NCI-H1048 (cell line): ENCODE results near the gene TOP3A.
A peak's percentile ranks its signal among the peaks of the same experiment; 100 is the strongest.

ENCODE experiments used
- DNase-seq: peaks from one replicate; lab custom pipeline; 2025; lab: John Stamatoyannopoulos, UW

TOP3A gene

GRCh38 chr17:18230288-18231141, 84.3 kb downstream of the TOP3A start:
- no peak for DNase-seq

DNA sequence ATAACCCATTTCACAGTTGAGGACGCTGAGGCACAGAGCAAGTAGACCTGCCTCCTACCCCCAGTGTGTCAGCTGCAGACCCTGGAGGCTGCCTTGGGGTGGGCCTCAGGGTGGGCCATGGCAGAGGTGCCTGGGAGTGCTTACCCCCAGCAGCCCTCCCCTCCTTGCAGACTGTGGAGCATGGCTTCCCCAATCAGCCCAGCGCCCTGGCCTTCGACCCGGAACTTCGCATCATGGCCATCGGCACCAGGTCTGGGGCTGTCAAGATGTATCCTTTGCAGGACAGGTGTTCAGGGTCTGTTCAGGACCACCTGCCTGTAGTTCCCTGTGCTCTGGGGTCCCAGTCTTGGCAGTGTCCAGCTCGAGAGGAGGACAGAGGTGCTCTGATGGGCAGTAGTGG, 85.0 kb downstream of the TOP3A start:
- DNase-seq = no peak

GRCh38 chr17:18229254-18229653, 85.5 kb downstream of the TOP3A start:
- no peak for DNase-seq

GRCh38 chr17:18228176-18228682, 86.6 kb downstream of the TOP3A start:
- DNase-seq = no peak

DNA sequence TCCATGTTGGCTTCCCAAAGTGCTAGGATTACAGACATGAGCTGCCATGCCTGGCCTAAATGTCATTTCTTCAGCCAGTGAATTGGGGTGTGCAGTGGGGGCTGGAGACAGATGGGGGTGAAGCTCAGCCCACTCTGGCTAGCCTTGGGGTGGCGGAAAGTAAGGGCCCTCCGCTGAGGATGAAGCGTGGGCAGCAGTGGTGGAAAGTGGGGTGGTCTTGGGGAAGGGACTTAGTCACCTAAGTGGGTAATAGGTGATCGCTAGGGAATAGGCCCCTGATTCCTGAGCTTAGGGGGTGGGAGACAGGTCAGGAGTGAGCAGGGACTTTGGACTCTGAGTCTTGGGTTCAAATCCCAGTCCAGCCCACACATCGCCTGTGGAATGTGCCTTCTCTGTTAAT, 87.2 kb downstream of the TOP3A start:
- no peak for DNase-seq

- DNase-seq = no peak
Observed at GRCh38 chr17:18226284-18226945, 88.4 kb downstream of the TOP3A start.

DNA sequence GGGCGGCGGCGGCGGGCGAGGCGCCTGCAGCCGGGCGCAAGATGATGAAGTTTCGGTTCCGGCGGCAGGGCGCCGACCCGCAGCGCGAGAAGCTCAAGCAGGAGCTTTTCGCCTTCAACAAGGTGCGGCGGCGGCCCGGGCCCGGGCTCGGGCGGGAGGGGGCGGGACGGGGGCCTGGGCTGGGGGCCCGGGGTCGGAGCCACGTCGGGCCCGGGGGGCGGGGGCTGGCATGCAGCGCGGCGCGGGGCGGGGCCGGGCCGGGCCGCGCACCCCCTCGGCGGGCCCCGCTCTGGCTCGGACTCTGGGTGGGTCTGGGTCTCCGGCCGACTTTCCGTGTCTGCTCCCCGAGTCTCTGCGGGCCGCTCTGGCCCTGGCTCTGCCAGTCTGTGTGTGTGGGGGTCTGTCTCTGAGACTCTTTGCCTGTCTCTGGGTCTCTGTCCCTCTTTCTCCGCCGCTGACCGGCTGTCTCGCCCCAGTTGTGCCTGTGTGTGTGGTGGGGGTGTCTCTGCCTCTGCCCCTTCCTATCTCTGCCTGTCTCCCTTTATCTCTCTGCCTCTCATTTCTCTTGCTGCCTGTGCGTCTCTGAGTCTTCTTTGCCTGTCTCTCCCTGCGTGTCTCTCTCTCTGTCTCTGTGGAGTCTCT, 89.0 kb downstream of the TOP3A start:
- no peak for DNase-seq

- DNase-seq = peak; percentile 88
Observed at GRCh38 chr17:18225121-18225641, 89.6 kb downstream of the TOP3A start, which contains the start of gene LLGL1. Gene LLGL1 (plus strand): TSS chr17:18225635. CDS start chr17:18225683, 48 bp downstream.

DNA sequence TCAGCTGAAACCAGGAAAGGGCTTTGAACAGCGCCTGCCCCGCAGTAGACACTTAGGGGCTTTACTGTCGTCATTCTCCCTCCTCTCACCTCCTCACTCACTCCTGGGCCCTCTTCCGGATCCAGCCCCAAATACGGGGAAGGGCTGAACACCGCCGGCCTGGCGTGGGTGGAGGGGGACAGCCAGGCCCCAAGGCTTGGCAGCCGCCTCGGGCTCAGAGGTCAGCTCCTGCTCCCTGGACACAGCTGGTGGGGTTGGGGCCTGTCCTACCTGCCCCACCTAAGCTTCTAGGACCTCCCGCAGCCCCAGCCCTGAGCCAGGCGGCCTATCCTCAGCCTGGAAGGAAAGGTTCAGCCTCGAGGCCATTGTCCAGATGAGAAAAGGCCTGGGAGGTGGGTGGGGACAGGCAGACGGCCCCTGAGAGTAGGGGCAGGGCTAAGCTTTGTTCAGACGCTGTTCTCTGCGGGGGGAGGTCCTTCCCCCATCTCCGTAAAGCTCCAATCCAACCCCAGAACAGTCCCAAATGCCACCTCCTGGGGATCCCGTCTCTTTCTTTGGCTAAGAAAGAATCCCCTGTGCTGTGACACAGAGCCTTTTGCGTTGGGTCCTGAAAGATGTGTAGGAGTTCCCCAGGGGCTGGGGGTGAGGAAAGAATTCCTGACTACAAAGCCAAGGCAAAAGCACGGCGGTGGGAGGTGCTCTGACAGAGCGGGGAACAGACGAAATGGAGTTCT, 90.2 kb downstream of the TOP3A start:
- no peak for DNase-seq

DNA sequence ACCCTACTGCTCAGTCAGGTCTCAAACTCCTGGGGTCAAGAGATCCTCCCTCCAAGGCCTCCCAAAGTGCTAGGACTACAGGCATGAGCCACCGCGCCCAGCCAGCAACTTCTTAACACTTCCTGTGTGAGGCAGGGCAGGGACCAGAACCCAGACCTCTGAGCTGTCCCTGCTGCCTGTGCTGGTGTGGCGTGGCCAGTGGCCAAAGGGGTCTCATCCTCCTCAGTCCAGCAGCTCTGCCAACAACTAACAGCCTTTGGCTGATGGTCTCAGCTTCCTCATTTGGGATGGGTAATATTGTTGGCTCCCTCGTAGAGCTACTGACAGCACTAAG, 90.8 kb downstream of the TOP3A start:
- no peak for DNase-seq
